Activated CD8-positive, alpha-beta memory T cell treated with anti-CD3 and anti-CD28 coated beads, Interleukin-2, amount 50 U/mL, for 4 hours (primary cell): ENCODE data around the gene NUCB2.

Source experiments
- DNase-seq: peaks from one replicate; pipeline ENCODE4 v3.0.0-alpha.2; 2020

The NUCB2 gene

GRCh38 chr11:17272801-17273200, 3.7 kb upstream of the NUCB2 start:
- no peak for DNase-seq

- no peak for DNase-seq
Observed at GRCh38 chr11:17273211-17273610, 3.3 kb upstream of the NUCB2 start.

GRCh38 chr11:17273668-17274282, 2.8 kb upstream of the NUCB2 start:
- DNase-seq, result no peak

GRCh38 chr11:17275400-17276235, 921 bp upstream of the NUCB2 start:
- no peak for DNase-seq

GRCh38 chr11:17277024-17277584, 565 bp downstream of the NUCB2 start:
- no peak for DNase-seq

GRCh38 chr11:17280494-17281127, 4.1 kb downstream of the NUCB2 start:
- no peak for DNase-seq

GRCh38 chr11:17286332-17286731, 9.8 kb downstream of the NUCB2 start:
- DNase-seq, result no peak

GRCh38 chr11:17287058-17287457, 10.5 kb downstream of the NUCB2 start:
- DNase-seq, result no peak

- DNase-seq, result no peak
Observed at GRCh38 chr11:17291710-17292109, 15.2 kb downstream of the NUCB2 start.

- DNase-seq, result no peak
Observed at GRCh38 chr11:17293311-17293710, 16.8 kb downstream of the NUCB2 start.

- no peak for DNase-seq
Observed at GRCh38 chr11:17294033-17294432, 17.5 kb downstream of the NUCB2 start.

- DNase-seq, result no peak
Observed at GRCh38 chr11:17296852-17297559, 20.5 kb downstream of the NUCB2 start.

GRCh38 chr11:17298302-17298701, 21.8 kb downstream of the NUCB2 start:
- peak; percentile 41 for DNase-seq

- DNase-seq, result no peak
Observed at GRCh38 chr11:17300372-17300771, 23.8 kb downstream of the NUCB2 start.

GRCh38 chr11:17313349-17314231, 37.1 kb downstream of the NUCB2 start:
- no peak for DNase-seq

- DNase-seq, result no peak
Observed at GRCh38 chr11:17314232-17314547, 37.7 kb downstream of the NUCB2 start.

GRCh38 chr11:17314904-17315426, 38.4 kb downstream of the NUCB2 start:
- no peak for DNase-seq

- no peak for DNase-seq
Observed at GRCh38 chr11:17328871-17329494, 52.4 kb downstream of the NUCB2 start.

GRCh38 chr11:17331669-17332068, 55.1 kb downstream of the NUCB2 start:
- no peak for DNase-seq

- no peak for DNase-seq
Observed at GRCh38 chr11:17333799-17334586, 57.5 kb downstream of the NUCB2 start.

GRCh38 chr11:17343257-17343656, 66.7 kb downstream of the NUCB2 start:
- DNase-seq, result no peak
